DOHH2 (cell line): Measurements from ENCODE around the gene OR10G2.
"Not testable (repeated sequence)": the region's sequence is repeated elsewhere in the genome, so short reads cannot be mapped to it uniquely, and the experiment has no call there.

Source experiments
- H3F3A ChIP-seq: fragments of 200-600 bp; sonication (generic), shearing (Covaris generic); 2 replicates; pipeline ENCODE4 v1.6.0; 2016; ENCODE audit warnings: antibody characterized with exemption, mild to moderate bottlenecking; ENCODE audit not compliant: control insufficient read depth, insufficient read depth
- H3K27ac ChIP-seq: fragments of 200-600 bp; sonication (generic); 2 replicates; pipeline ENCODE4 v1.5.1; 2014; ENCODE audit warnings: low read depth, mild to moderate bottlenecking, low read length, moderate library complexity
- H3K27me3 ChIP-seq: fragments of 200-600 bp; sonication (generic); 2 replicates; pipeline ENCODE4 v1.6.1; 2014; ENCODE audit warnings: mild to moderate bottlenecking, low read length, mixed read lengths; ENCODE audit not compliant: control insufficient read depth
- H3K36me3 ChIP-seq: fragments of 200-600 bp; sonication (generic); 2 replicates; pipeline ENCODE4 v1.6.1; 2014; ENCODE audit warnings: mild to moderate bottlenecking, low read length, moderate library complexity, mixed read lengths; ENCODE audit not compliant: control insufficient read depth
- H3K4me1 ChIP-seq: fragments of 200-600 bp; sonication (generic); 2 replicates; pipeline ENCODE4 v1.6.1; 2014; ENCODE audit warnings: mild to moderate bottlenecking, low read length, mixed read lengths; ENCODE audit not compliant: control insufficient read depth
- H3K4me2 ChIP-seq: fragments of 200-600 bp; sonication (generic); 2 replicates; pipeline ENCODE4 v1.6.0; 2014; ENCODE audit warnings: mild to moderate bottlenecking, low read length, moderate library complexity
- H3K4me3 ChIP-seq: fragments of 200-600 bp; sonication (generic); 2 replicates; pipeline ENCODE4 v1.5.1; 2014; ENCODE audit warnings: mild to moderate bottlenecking, low read length, mixed read lengths
- H3K79me2 ChIP-seq: fragments of 200-600 bp; sonication (generic); 2 replicates; pipeline ENCODE4 v1.6.1; 2014; ENCODE audit warnings: mild to moderate bottlenecking, low read length, mixed read lengths; ENCODE audit not compliant: control insufficient read depth
- H3K9me2 ChIP-seq: fragments of 200-600 bp; sonication (generic); replicated peaks from 2 replicates; pipeline ENCODE4 v1.6.1; 2014; ENCODE audit warnings: mild to moderate bottlenecking, low read length, mixed read lengths; ENCODE audit not compliant: control insufficient read depth
- H3K9me3 ChIP-seq: fragments of 200-600 bp; sonication (generic); 2 replicates; pipeline ENCODE4 v1.6.1; 2014; ENCODE audit warnings: antibody characterized with exemption, low read length, mixed read lengths; ENCODE audit not compliant: control insufficient read depth, insufficient read depth
- H4K20me1 ChIP-seq: fragments of 200-600 bp; sonication (generic); 2 replicates; pipeline ENCODE4 v1.6.0; 2014; ENCODE audit warnings: low read depth, mild to moderate bottlenecking, antibody characterized with exemption, low read length, moderate library complexity; ENCODE audit not compliant: control insufficient read depth, insufficient read depth
- CTCF ChIP-seq: fragments of 200-600 bp; sonication (generic); IDR thresholded peaks from one replicate; pipeline ENCODE4 v1.5.1; 2014; ENCODE audit warnings: antibody characterized with exemption, mild to moderate bottlenecking, low read depth, low read length; ENCODE audit not compliant: poor library complexity, severe bottlenecking
- EZH2phosphoT487 ChIP-seq: fragments of 200-600 bp; sonication (generic); IDR thresholded peaks from 2 replicates; pipeline ENCODE4 v1.6.1; 2017; ENCODE audit warnings: borderline replicate concordance, mild to moderate bottlenecking, antibody characterized with exemption, low read length, moderate library complexity, mixed read lengths

OR10G2 gene

GRCh38 chr14:21631084-21631483 lies 3.7 kb downstream of the OR10G2 start:
- H3K4me2 ChIP-seq: no peak overlapping the region
- no peaks in the 10 kb centered on the region for H3K4me1 ChIP-seq
- H3K4me3 ChIP-seq: no peak overlapping the region
- TF ChIP-seq CTCF (no peak), EZH2phosphoT487 (no peak)
- no peaks in the 10 kb centered on the region for H4K20me1 ChIP-seq
- no peaks in the 10 kb centered on the region for H3K9me3 ChIP-seq
- H3K9me2 ChIP-seq: no peaks in the 10 kb centered on the region
- no peak overlapping the region for H3K27ac ChIP-seq
- H3K27me3 ChIP-seq: no peaks in the 10 kb centered on the region
- no peaks in the 10 kb centered on the region for H3F3A ChIP-seq
- H3K79me2 ChIP-seq: no peaks in the 10 kb centered on the region
- no peaks in the 10 kb centered on the region for H3K36me3 ChIP-seq

GRCh38 chr14:21630503-21630902 lies 4.2 kb downstream of the OR10G2 start:
- not testable (repeated sequence) for H3K4me2 ChIP-seq, H3K79me2 ChIP-seq, H3K27me3 ChIP-seq, H3K9me2 ChIP-seq, H3K9me3 ChIP-seq, H3F3A ChIP-seq, H4K20me1 ChIP-seq, H3K27ac ChIP-seq, H3K4me1 ChIP-seq, H3K4me3 ChIP-seq, H3K36me3 ChIP-seq

- no peaks in the 10 kb centered on the region for H3K36me3 ChIP-seq
- no peaks in the 10 kb centered on the region for H3K9me3 ChIP-seq
- H3K27me3 ChIP-seq: peaks cover 13% of the 10 kb centered on the region
- H3F3A ChIP-seq: no peaks in the 10 kb centered on the region
- no peak overlapping the region for H3K4me2 ChIP-seq
- H3K4me1 ChIP-seq: no peaks in the 10 kb centered on the region
- no peak overlapping the region for H3K4me3 ChIP-seq
- H3K27ac ChIP-seq: no peak overlapping the region
- no peaks in the 10 kb centered on the region for H3K79me2 ChIP-seq
- H3K9me2 ChIP-seq: no peaks in the 10 kb centered on the region
- no peaks in the 10 kb centered on the region for H4K20me1 ChIP-seq
- TF ChIP-seq EZH2phosphoT487: no peak
- TF ChIP-seq CTCF: no peak
These were observed 8.1 kb downstream of the OR10G2 start for GRCh38 chr14:21626491-21627230.

GRCh38 chr14:21617614-21618013 lies 17.1 kb downstream of the OR10G2 start:
- no peaks in the 10 kb centered on the region for H3F3A ChIP-seq
- H3K79me2 ChIP-seq: no peaks in the 10 kb centered on the region
- peaks cover 8% of the 10 kb centered on the region for H3K27me3 ChIP-seq
- no peaks in the 10 kb centered on the region for H4K20me1 ChIP-seq
- H3K36me3 ChIP-seq: no peaks in the 10 kb centered on the region
- H3K9me3 ChIP-seq: no peaks in the 10 kb centered on the region
- no peak overlapping the region for H3K4me2 ChIP-seq
- no peak overlapping the region for H3K4me3 ChIP-seq
- no peaks in the 10 kb centered on the region for H3K9me2 ChIP-seq
- TF ChIP-seq EZH2phosphoT487 (no peak), CTCF (no peak)
- no peak overlapping the region for H3K27ac ChIP-seq
- no peaks in the 10 kb centered on the region for H3K4me1 ChIP-seq
